ENCODE data around the gene NCKAP5L.
"Not testable (repeated sequence)": the region's sequence is repeated elsewhere in the genome, so short reads cannot be mapped to it uniquely, and the experiment has no call there.

GRCh38 chr12:49855890-49856289 is 27.7 kb upstream of the NCKAP5L start:
- TF ChIP-seq, protein P1, sequence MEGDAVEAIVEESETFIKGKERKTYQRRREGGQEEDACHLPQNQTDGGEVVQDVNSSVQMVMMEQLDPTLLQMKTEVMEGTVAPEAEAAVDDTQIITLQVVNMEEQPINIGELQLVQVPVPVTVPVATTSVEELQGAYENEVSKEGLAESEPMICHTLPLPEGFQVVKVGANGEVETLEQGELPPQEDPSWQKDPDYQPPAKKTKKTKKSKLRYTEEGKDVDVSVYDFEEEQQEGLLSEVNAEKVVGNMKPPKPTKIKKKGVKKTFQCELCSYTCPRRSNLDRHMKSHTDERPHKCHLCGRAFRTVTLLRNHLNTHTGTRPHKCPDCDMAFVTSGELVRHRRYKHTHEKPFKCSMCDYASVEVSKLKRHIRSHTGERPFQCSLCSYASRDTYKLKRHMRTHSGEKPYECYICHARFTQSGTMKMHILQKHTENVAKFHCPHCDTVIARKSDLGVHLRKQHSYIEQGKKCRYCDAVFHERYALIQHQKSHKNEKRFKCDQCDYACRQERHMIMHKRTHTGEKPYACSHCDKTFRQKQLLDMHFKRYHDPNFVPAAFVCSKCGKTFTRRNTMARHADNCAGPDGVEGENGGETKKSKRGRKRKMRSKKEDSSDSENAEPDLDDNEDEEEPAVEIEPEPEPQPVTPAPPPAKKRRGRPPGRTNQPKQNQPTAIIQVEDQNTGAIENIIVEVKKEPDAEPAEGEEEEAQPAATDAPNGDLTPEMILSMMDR (IDR thresholded peaks at IDR 0.05) = not testable (repeated sequence)
- not testable (repeated sequence) for TF ChIP-seq POLR2A (IDR thresholded peaks at IDR 0.05)

Data from testis (tissue), 2 donors.